GM12801 (cell line): ENCODE results near the gene WT1.

ENCODE experiments used
- CTCF ChIP-seq: IDR thresholded peaks from one replicate; pipeline ENCODE4 v1.5.1; 2011; ENCODE audit warnings: control low read depth; ENCODE audit not compliant: insufficient read length; ENCODE audit errors: extremely low read depth

WT1 gene

GRCh38 chr11:32405592-32405991, 29.7 kb downstream of the WT1 start:
- TF ChIP-seq CTCF, result no peak

- TF ChIP-seq CTCF, result no peak
Measured at GRCh38 chr11:32402836-32403235, 32.5 kb downstream of the WT1 start.

- no peak for TF ChIP-seq CTCF
Measured at GRCh38 chr11:32400670-32401369, 34.5 kb downstream of the WT1 start.

GRCh38 chr11:32400196-32400595, 35.1 kb downstream of the WT1 start:
- TF ChIP-seq CTCF, result no peak

GRCh38 chr11:32396991-32397390, 38.3 kb downstream of the WT1 start:
- no peak for TF ChIP-seq CTCF

GRCh38 chr11:32396331-32396730, 39.0 kb downstream of the WT1 start:
- TF ChIP-seq CTCF, result no peak

- TF ChIP-seq CTCF, result no peak
Measured at GRCh38 chr11:32395127-32395526, 40.2 kb downstream of the WT1 start.
